SKM-1 treated with dmso at 0.1 percent for 144 hours (cell line): ENCODE results near the gene GABRG1.

Experiments used
- DNase-seq: peaks from one replicate; lab custom pipeline; 2025; ENCODE audit not compliant: unreplicated experiment; lab: John Stamatoyannopoulos, UW

Gene GABRG1

GRCh38 chr4:46123913-46124755 lies at the start of gene GABRG1:
TSS of gene GABRG1 (minus strand) at chr4:46124054. CDS start at chr4:46123913, 141 bp downstream.
- no peak for DNase-seq

GRCh38 chr4:46146993-46147392 lies 23.1 kb upstream of the GABRG1 start:
- DNase-seq: peak; percentile 55

- DNase-seq: no peak
Observed at GRCh38 chr4:46131498-46132057, 7.7 kb upstream of the GABRG1 start.

GRCh38 chr4:46124773-46125413 lies 1.0 kb upstream of the GABRG1 start:
- DNase-seq: no peak

- no peak for DNase-seq
Observed at GRCh38 chr4:46081674-46082073, 42.2 kb downstream of the GABRG1 start.

GRCh38 chr4:46081248-46081647 lies 42.6 kb downstream of the GABRG1 start:
- no peak for DNase-seq

- DNase-seq: no peak
Observed at GRCh38 chr4:46073778-46074177, 50.1 kb downstream of the GABRG1 start.

- DNase-seq: no peak
Observed at GRCh38 chr4:46051392-46051791, 72.5 kb downstream of the GABRG1 start.

- no peak for DNase-seq
Observed at GRCh38 chr4:46032056-46032455, 91.8 kb downstream of the GABRG1 start.

GRCh38 chr4:46016306-46016705 lies 107.5 kb downstream of the GABRG1 start:
- DNase-seq: no peak

- DNase-seq: no peak
Observed at GRCh38 chr4:45992728-45993127, 131.1 kb downstream of the GABRG1 start.

GRCh38 chr4:45989775-45990174 lies 134.1 kb downstream of the GABRG1 start:
- DNase-seq: no peak

- no peak for DNase-seq
Observed at GRCh38 chr4:45987858-45988257, 136.0 kb downstream of the GABRG1 start.
